A549 (cell line): ENCODE measurements around the gene PMP22. TPM values are rescaled to one million over a fixed set of nuclear protein-coding genes. Genes with fewer than 3 reads are reported as not detected.

Experiments used
- ATAC-seq, 2 experiments: fragments of 200-7000 bp in 1 of 2; fragments of >200 bp in 1 of 2; cut with Nextera tagmentation in 1 of 2; cut with Tn5 transposase in 1 of 2; 3 replicates each; pipeline versions ENCODE4 v1.8.0 to v1.9.1; 2018 to 2020; ENCODE audit warnings: mild to moderate bottlenecking in 1 of 2, moderate library complexity in 1 of 2
- CTCF ChIA-PET: fragments of 300-600 bp; sonication (Branson Sonifier 250); formaldehyde crosslinking; extraction: SDS; loops from one replicate; lab custom pipeline; 2021; ENCODE audit warnings: antibody characterized with exemption, inconsistent platforms; lab: Yijun Ruan, JAX
- POLR2A ChIA-PET: fragments of 350-600 bp; formaldehyde crosslinking; extraction: SDS; loops from one replicate; lab custom pipeline; 2021; ENCODE audit warnings: antibody characterized with exemption, inconsistent platforms; lab: Yijun Ruan, JAX
- DNase-seq, 2 experiments: peaks; one replicate each; pipeline versions ENCODE4 v3.0.0 to v3.0.0-alpha.2; 2011 to 2016; ENCODE audit warnings: low read depth in 1 of 2, low spot score in 1 of 2
- FAIRE-seq: peaks from 2 replicates; lab custom pipeline; 2011; peaks lifted over from hg19 to GRCh38; lab: Jason Lieb, UNC
- H3K27ac ChIP-seq, 2 experiments: fragments of >200 bp; sonication (Bioruptor Twin); formaldehyde crosslinking; 3 replicates each; pipeline ENCODE4 v1.5.1; 2016 to 2017
- H3K4me1 ChIP-seq: fragments of >200 bp; sonication (Bioruptor Twin); formaldehyde crosslinking; 3 replicates; pipeline ENCODE4 v1.6.1; 2016
- H3K4me2 ChIP-seq: fragments of >200 bp; sonication (Bioruptor Twin); formaldehyde crosslinking; 3 replicates; pipeline ENCODE4 v1.6.1; 2016
- H3K4me3 ChIP-seq: fragments of >200 bp; sonication (Bioruptor Twin); formaldehyde crosslinking; 3 replicates; pipeline ENCODE4 v1.5.1; 2016
- H3K9me3 ChIP-seq: fragments of >200 bp; sonication (Bioruptor Twin); formaldehyde crosslinking; 3 replicates; pipeline ENCODE4 v1.6.1; 2016
- ATOH8 ChIP-seq: fragments of 250-450 bp; sonication (Bioruptor Pico); IDR thresholded peaks from 2 replicates; pipeline ENCODE4 v1.5.0; 2020; ENCODE audit warnings: low read depth, mild to moderate bottlenecking, moderate library complexity
- BCL3 ChIP-seq: fragments of >200 bp; sonication (Bioruptor Twin); formaldehyde crosslinking; IDR thresholded peaks from 3 replicates; pipeline ENCODE4 v1.6.1; 2016
- CEBPB ChIP-seq, 2 experiments: fragments of >200 bp in 1 of 2; sonication (Bioruptor Twin) in 1 of 2; formaldehyde crosslinking in 1 of 2; IDR thresholded peaks; 2 replicates each; pipeline ENCODE4 v1.6.1; 2012 to 2016
- CTCF ChIP-seq: fragments of >200 bp; sonication (Bioruptor Twin); formaldehyde crosslinking; IDR thresholded peaks from 3 replicates; pipeline ENCODE4 v1.5.1; 2016
- EHF ChIP-seq: fragments of 250-450 bp; sonication (Bioruptor Pico); IDR thresholded peaks from 2 replicates; pipeline ENCODE4 v1.5.0; 2020; ENCODE audit warnings: mild to moderate bottlenecking
- ELK1 ChIP-seq: fragments of 150-350 bp; IDR thresholded peaks from 2 replicates; pipeline ENCODE4 v1.6.1; 2014; ENCODE audit warnings: low read depth, mild to moderate bottlenecking, low read length
- FOSB ChIP-seq: fragments of 250-450 bp; sonication (Bioruptor Pico); IDR thresholded peaks from 2 replicates; pipeline ENCODE4 v1.5.0; 2020; ENCODE audit warnings: mild to moderate bottlenecking, moderate library complexity
- FOSL2 ChIP-seq, 2 experiments: fragments of 450-650 bp in 1 of 2; fragments of >200 bp in 1 of 2; sonication (Bioruptor Twin) in 1 of 2; formaldehyde crosslinking; IDR thresholded peaks; 2 replicates each; pipeline versions ENCODE4 v1.5.0 to v1.6.1; 2016 to 2020; ENCODE audit warnings: mild to moderate bottlenecking in 1 of 2, moderate library complexity in 1 of 2
- GATA3 ChIP-seq: IDR thresholded peaks from 2 replicates; pipeline ENCODE4 v1.6.1; 2012; ENCODE audit warnings: borderline replicate concordance
- HDAC2 ChIP-seq: fragments of 200-600 bp; sonication (generic); IDR thresholded peaks from 2 replicates; pipeline ENCODE4 v1.6.1; 2016
- HEYL ChIP-seq: fragments of 250-450 bp; sonication (Bioruptor Pico); IDR thresholded peaks from 2 replicates; pipeline ENCODE4 v1.8.0; 2021; ENCODE audit warnings: mild to moderate bottlenecking, moderate library complexity
- HOXA7 ChIP-seq: fragments of 250-450 bp; sonication (Bioruptor Pico); IDR thresholded peaks from 2 replicates; pipeline ENCODE4 v1.5.0; 2020; ENCODE audit warnings: mild to moderate bottlenecking, moderate library complexity
- HOXB13 ChIP-seq: fragments of 250-450 bp; sonication (Bioruptor Pico); IDR thresholded peaks from 2 replicates; pipeline ENCODE4 v1.5.0; 2020; ENCODE audit warnings: low read depth, mild to moderate bottlenecking, moderate library complexity
- HOXB5 ChIP-seq: fragments of 250-450 bp; sonication (Bioruptor Pico); IDR thresholded peaks from 2 replicates; pipeline ENCODE4 v1.5.0; 2020; ENCODE audit warnings: mild to moderate bottlenecking, moderate library complexity
- JUN ChIP-seq, 2 experiments: fragments of >200 bp; sonication (Bioruptor Twin); formaldehyde crosslinking; IDR thresholded peaks; 2 replicates in 1 of 2; 3 replicates in 1 of 2; pipeline ENCODE4 v1.6.1; 2016 to 2017
- KDM5A ChIP-seq: fragments of 200-600 bp; sonication (generic); IDR thresholded peaks from 2 replicates; pipeline ENCODE4 v1.6.1; 2016; ENCODE audit warnings: antibody characterized with exemption, mild to moderate bottlenecking
- POLR2A ChIP-seq: IDR thresholded peaks from 2 replicates; pipeline ENCODE4 v1.6.1; 2012; ENCODE audit warnings: mild to moderate bottlenecking, low read length
- RAD21 ChIP-seq, 2 experiments: fragments of >200 bp in 1 of 2; sonication (Bioruptor Twin) in 1 of 2; formaldehyde crosslinking in 1 of 2; IDR thresholded peaks in 1 of 2; conservative IDR thresholded peaks in 1 of 2; 2 replicates in 1 of 2; 3 replicates in 1 of 2; pipeline ENCODE4 v1.6.1; 2012 to 2018; ENCODE audit warnings: inconsistent platforms in 1 of 2
- RNF2 ChIP-seq: fragments of 200-600 bp; sonication (generic); IDR thresholded peaks from 2 replicates; pipeline ENCODE4 v1.6.1; 2016; ENCODE audit warnings: low read depth, mild to moderate bottlenecking, antibody characterized with exemption, moderate library complexity, borderline replicate concordance
- SMC3 ChIP-seq: fragments of >200 bp; sonication (Bioruptor Twin); formaldehyde crosslinking; IDR thresholded peaks from 3 replicates; pipeline ENCODE4 v1.6.1; 2018; ENCODE audit warnings: inconsistent platforms
- TFCP2L1 ChIP-seq: fragments of 250-450 bp; sonication (Bioruptor Pico); IDR thresholded peaks from 2 replicates; pipeline ENCODE4 v1.5.0; 2021; ENCODE audit warnings: mild to moderate bottlenecking
- ZNF302 ChIP-seq: fragments of 250-450 bp; sonication (Bioruptor Pico); IDR thresholded peaks from 2 replicates; pipeline ENCODE4 v1.9.0; 2021; ENCODE audit warnings: inconsistent platforms, mild to moderate bottlenecking, moderate library complexity
- WGBS: methylation state at CpG from one replicate; pipeline ENCODE4 v1.1.6; 2017; ENCODE audit errors: missing lambda C conversion rate; 5-methylcytosine and 5-hydroxymethylcytosine counted together
- polyA plus RNA-seq, 4 experiments: library from polyadenylated mRNA; depleted of rRNA in 3 of 4; stranded (reverse); fragments of >200 nt; fragmentation: RNase III in 1 of 4; extraction: RNeasy Plus Mini Kit Qiagen cat#74134 plus additional on column Dnase treatment in 1 of 4; gene quantifications; 2 replicates in 3 of 4; 3 replicates in 1 of 4; pipeline ENCODE4 v1.2.3, GENCODE V29; 2011 to 2017

Gene PMP22
- polyA plus RNA-seq, 2 of the 4 experiments (the other 2 are of a cell fraction), result 40.1 to 102 TPM

GRCh38 chr17:15278924-15279477 is 13.9 kb upstream of the PMP22 start (continued):
- TF ChIP-seq BCL3 (0 out of 3 replicates have a peak, but pooled peaks have one; percentile 36), HEYL (CRISPR knock-in tag) (no peak), JUN (IDR thresholded peaks at IDR 0.05) (peak; percentile 88 to 90; a peak in 4 of 5 replicates), POLR2A (no peak), RNF2 (no peak), FOSB (CRISPR knock-in tag) (no peak), KDM5A (no peak)

GRCh38 chr17:15278380-15278779 is 13.3 kb upstream of the PMP22 start:
- H3K4me1 ChIP-seq, result peaks cover 42% of the 10 kb centered on the region
- ATAC-seq (peak; percentile 39 to 52), DNase-seq (peak in 1 of 2 experiments; percentile 41), FAIRE-seq (peak; percentile 13)
- H3K27ac ChIP-seq, result peak overlapping the region; percentile 42 to 85
- CTCF ChIA-PET, result interaction anchor here (0.7 to 1.4 kb wide), 3 partner anchors 10 to 94 kb away, joined by 3 read pairs; no protein-coding TSS in a partner anchor
- H3K4me2 ChIP-seq, result peak overlapping the region; percentile 69
- POLR2A ChIA-PET, result interaction anchor here (1.2 to 1.3 kb wide), 2 partner anchors 12 to 16 kb away, joined by 4 to 10 read pairs; no protein-coding TSS in a partner anchor
- peak overlapping the region; percentile 1; the same call in 2 of the 3 replicates for H3K4me3 ChIP-seq
- peaks cover 28% of the 10 kb centered on the region for H3K9me3 ChIP-seq
- peak; percentile 45; the same call in 1 of the 2 replicates for TF ChIP-seq HOXB13 (CRISPR knock-in tag)
- no peak for TF ChIP-seq HDAC2
- TF ChIP-seq, all 56 proteins: peak for 1
- WGBS, result 22% methylated on average over 6 of the region's 6 CpGs

GRCh38 chr17:15274017-15274416 is 8.9 kb upstream of the PMP22 start:
- H3K4me3 ChIP-seq, result 0 out of 3 replicates have a peak overlapping the region, but pooled peaks have one; percentile 3
- POLR2A ChIA-PET, result interaction anchor here (1.8 kb wide), 1 partner anchor 11 kb away, joined by 9 read pairs; no protein-coding TSS in a partner anchor
- FAIRE-seq, result no peak
- TF ChIP-seq ZNF302 (CRISPR knock-in tag) (no peak), HOXB5 (CRISPR knock-in tag) (no peak), SMC3 (no peak), ATOH8 (CRISPR knock-in tag) (no peak), RNF2 (no peak), FOSL2 (IDR thresholded peaks at IDR 0.05) (no peak), FOSL2 (CRISPR knock-in tag; IDR thresholded peaks at IDR 0.05) (no peak), RAD21 (conservative IDR thresholded peaks at IDR 0.05 in 1 of 2, IDR thresholded peaks at IDR 0.05 in 1 of 2) (no peak), GATA3 (no peak)
- CTCF ChIA-PET, result interaction anchor here (1.2 to 3.4 kb wide), 3 partner anchors 12 to 17 kb away, joined by 3 to 16 read pairs (median 11); no protein-coding TSS in a partner anchor
- peaks cover 16% of the 10 kb centered on the region for H3K9me3 ChIP-seq
- ATAC-seq, result no peak
- peak overlapping the region; percentile 71 to 76 for H3K27ac ChIP-seq
- WGBS, result 96% methylated on average over 3 of the region's 3 CpGs
- H3K4me2 ChIP-seq, result peak overlapping the region; percentile 74; the same call in 2 of the 3 replicates
- no peak for DNase-seq
- H3K4me1 ChIP-seq, result peaks cover 50% of the 10 kb centered on the region

GRCh38 chr17:15273141-15273793 is 8.1 kb upstream of the PMP22 start:
- ChIA-PET POLR2A (interaction anchor here (1.8 kb wide), 1 partner anchor 10 kb away, joined by 9 read pairs; no protein-coding TSS in a partner anchor), CTCF (interaction anchor here (0.9 to 3.5 kb wide), 7 partner anchors 11 to 230 kb away, joined by 3 to 18 read pairs (median 5); no protein-coding TSS in a partner anchor)
- H3K4me1 ChIP-seq, result peaks cover 42% of the 10 kb centered on the region
- H3K4me3 ChIP-seq, result 0 out of 3 replicates have a peak overlapping the region, but pooled peaks have one; percentile 3
- peak overlapping the region; percentile 74 for H3K4me2 ChIP-seq
- ATAC-seq, result peak; percentile 83 to 89
- FAIRE-seq, result peak; percentile 98
- 10% methylated on average over 5 of the region's 5 CpGs for WGBS
- peaks cover 16% of the 10 kb centered on the region for H3K9me3 ChIP-seq
- peak; percentile 73 to 89 for DNase-seq
- peak overlapping the region; percentile 76 to 80 for H3K27ac ChIP-seq
- TF ChIP-seq HDAC2 (no peak), CEBPB (IDR thresholded peaks at IDR 0.05) (peak; percentile 71 to 91; a peak in 3 of 4 replicates), HOXB13 (CRISPR knock-in tag) (no peak), EHF (CRISPR knock-in tag) (no peak), CTCF (peak; percentile 21; the same call in 1 of the 3 replicates), KDM5A (no peak), TFCP2L1 (CRISPR knock-in tag) (no peak), HOXA7 (CRISPR knock-in tag) (no peak), GATA3 (peak; percentile 77; the same call in 1 of the 2 replicates), ELK1 (no peak), FOSB (CRISPR knock-in tag) (no peak)
